K562 (cell line): ENCODE data around the gene SUCLG1. TPM values are rescaled to one million over a fixed set of nuclear protein-coding genes. Genes with fewer than 3 reads are reported as not detected.

Experiments
- ATAC-seq: fragments of 200-7000 bp; cut with Tn5 transposase; 3 replicates; pipeline ENCODE4 v1.9.1; 2020; ENCODE audit warnings: moderate library complexity
- BruUV-seq: library from RNA; stranded (reverse); fragments of 400-500 nt; replicated peaks from 2 replicates; lab custom pipeline; 2021; lab: Mats Ljungman, UMichigan
- CTCF ChIA-PET: fragments of 300-600 bp; formaldehyde crosslinking; extraction: SDS; loops from one replicate; lab custom pipeline; 2021; ENCODE audit warnings: low intra/inter-chr PET ratio; lab: Yijun Ruan, JAX
- POLR2A ChIA-PET: fragments of 300-600, 350-650 bp; sonication (Branson Sonifier 250); formaldehyde crosslinking; extraction: SDS; loops from one replicate; lab custom pipeline; 2021; ENCODE audit warnings: antibody characterized with exemption, inconsistent platforms; lab: Yijun Ruan, JAX
- DNase-seq, 4 experiments: peaks; one replicate each; pipeline versions ENCODE4 v3.0.0 to v3.0.0-alpha.2; 2011 to 2018; ENCODE audit warnings: low spot score in 3 of 4, mixed read lengths in 3 of 4; ENCODE audit errors: extremely low read depth in 1 of 4
- FAIRE-seq: peaks from 2 replicates; lab custom pipeline; 2011; peaks lifted over from hg19 to GRCh38; lab: Jason Lieb, UNC
- H2AFZ ChIP-seq: 2 replicates; pipeline ENCODE4 v1.6.0; 2011; ENCODE audit warnings: low read depth, low read length, control low read depth, inconsistent platforms
- H3K27ac ChIP-seq: fragments of 200-600 bp; 3 replicates; pipeline ENCODE4 v1.8.0; 2011; ENCODE audit warnings: low read depth, mild to moderate bottlenecking, control low read depth, inconsistent platforms, low read length, moderate library complexity, mixed read lengths; ENCODE audit errors: extremely low read depth
- H3K27me3 ChIP-seq, 2 experiments: fragments of 300-600 bp in 1 of 2; 2 replicates in 1 of 2; 3 replicates in 1 of 2; pipeline versions ENCODE4 v1.6.0 to v1.8.0; 2011; ENCODE audit warnings: inconsistent platforms in 2 of 2, low read length in 2 of 2, mild to moderate bottlenecking in 1 of 2, mixed read lengths in 1 of 2, moderate library complexity in 1 of 2; ENCODE audit not compliant: control insufficient read depth in 2 of 2, insufficient read depth in 2 of 2
- H3K36me3 ChIP-seq: fragments of 300-600 bp; 3 replicates; pipeline ENCODE4 v1.8.0; 2011; ENCODE audit warnings: mild to moderate bottlenecking, low read length, inconsistent platforms; ENCODE audit not compliant: control insufficient read depth, insufficient read depth
- H3K4me1 ChIP-seq, 2 experiments: fragments of 200-600 bp in 1 of 2; replicated peaks in 1 of 2; 2 replicates in 1 of 2; 3 replicates in 1 of 2; pipeline versions ENCODE4 v1.5.1 to v1.8.0; 2011; ENCODE audit warnings: inconsistent platforms in 2 of 2, low read length in 2 of 2, mild to moderate bottlenecking in 1 of 2, mixed read lengths in 1 of 2, moderate library complexity in 1 of 2; ENCODE audit not compliant: control insufficient read depth in 2 of 2, insufficient read depth in 2 of 2
- H3K4me2 ChIP-seq: 2 replicates; pipeline ENCODE4 v1.6.1; 2011; ENCODE audit warnings: low read length, control low read depth, inconsistent platforms, mixed read lengths; ENCODE audit not compliant: insufficient read depth
- H3K4me3 ChIP-seq: fragments of 200-600 bp; sonication (generic), shearing (Covaris generic); 2 replicates; pipeline ENCODE4 v1.5.1; 2016; ENCODE audit warnings: control low read depth, inconsistent platforms
- H3K79me2 ChIP-seq: fragments of 200-600 bp; 3 replicates; pipeline ENCODE4 v1.8.0; 2011; ENCODE audit warnings: low read length, inconsistent platforms; ENCODE audit not compliant: control insufficient read depth, insufficient read depth
- H3K9ac ChIP-seq, 2 experiments: 2 replicates each; pipeline versions ENCODE4 v1.6.0 to v1.6.1; 2011; ENCODE audit warnings: low read depth in 2 of 2, low read length in 2 of 2, control low read depth in 1 of 2, inconsistent platforms in 1 of 2, mild to moderate bottlenecking in 1 of 2, mixed read lengths in 1 of 2; ENCODE audit not compliant: insufficient read depth in 1 of 2
- H3K9me1 ChIP-seq: one replicate; pipeline ENCODE4 v1.6.0; 2011; ENCODE audit warnings: inconsistent platforms, mild to moderate bottlenecking, low read length, moderate library complexity; ENCODE audit not compliant: control insufficient read depth, insufficient read depth
- H3K9me3 ChIP-seq: replicated peaks from 2 replicates; pipeline ENCODE4 v1.5.1; 2011; ENCODE audit warnings: low read depth, low read length, inconsistent platforms; ENCODE audit not compliant: control insufficient read depth, insufficient read depth
- H4K20me1 ChIP-seq: replicated peaks from 2 replicates; pipeline ENCODE4 v1.6.1; 2011; ENCODE audit warnings: low read length, inconsistent platforms, mixed read lengths; ENCODE audit not compliant: control insufficient read depth, insufficient read depth
- CGGBP1 ChIP-seq: fragments of 250-450 bp; sonication (Bioruptor Pico); IDR thresholded peaks from 2 replicates; pipeline ENCODE4 v1.9.0; 2021; ENCODE audit warnings: mild to moderate bottlenecking
- HOXB6 ChIP-seq: fragments of 250-450 bp; sonication (Bioruptor Pico); IDR thresholded peaks from 2 replicates; pipeline ENCODE4 v1.5.1; 2022; ENCODE audit warnings: mild to moderate bottlenecking, borderline replicate concordance
- TEAD1 ChIP-seq, 2 experiments: fragments of 450-650 bp in 1 of 2; sonication (generic) in 1 of 2; formaldehyde crosslinking; IDR thresholded peaks; 2 replicates each; pipeline versions ENCODE4 v1.4.0 to v1.8.0; 2020 to 2022; ENCODE audit warnings: mild to moderate bottlenecking in 2 of 2, missing genetic modification reagents in 1 of 2
- ZHX1 ChIP-seq: fragments of 150-350 bp; conservative IDR thresholded peaks from 2 replicates; pipeline ENCODE4 v1.6.1; 2014; ENCODE audit warnings: low read length
- WGBS: fragments of 100-300 bp; shearing (Covaris generic); methylation state at CpG from one replicate; pipeline ENCODE4 v1.1.6; 2016; ENCODE audit warnings: low coverage, mixed read lengths; ENCODE audit not compliant: insufficient coverage; ENCODE audit errors: missing lambda C conversion rate; 5-methylcytosine and 5-hydroxymethylcytosine counted together
- in situ Hi-C: fragments of 300-500 bp; cut with MboI; formaldehyde crosslinking; loops from 4 replicates; pipeline ENCODE4 v1.15.0; 2018; ENCODE audit warnings: inconsistent platforms, mixed read lengths
- intact Hi-C: fragments of 100-400 bp; cut with micrococcal nuclease; formaldehyde crosslinking; loops from 2 replicates; pipeline ENCODE4 v1.14.2; 2022
- polyA plus RNA-seq, 8 experiments: library from polyadenylated mRNA; depleted of rRNA in 4 of 8; stranded (reverse) in 5 of 8; unstranded in 3 of 8; fragments of >200 nt; fragmentation: Nextera tagmentation in 2 of 8; fragmentation: Illumina TruSeq in 1 of 8; extraction: Ambion mirVana in 2 of 8; extraction: Trizol in 1 of 8; gene quantifications; 2 replicates each; pipeline versions ENCODE4 v1.2.1 to v1.2.3, GENCODE V29; 2011 to 2014; ENCODE audit warnings: inconsistent platforms in 1 of 8, missing spikeins in 1 of 8
- total RNA-seq, 7 experiments: library from RNA; depleted of rRNA in 6 of 7; stranded (reverse); fragments of >200 nt in 6 of 7; fragmentation: Illumina TruSeq in 2 of 7; extraction: Trizol in 2 of 7; gene quantifications; 2 replicates each; pipeline versions ENCODE4 v1.2.1 to v1.2.3, GENCODE V29; 2011 to 2021; ENCODE audit warnings: low replicate concordance in 1 of 7

SUCLG1 gene
- total and polyA plus RNA-seq, 9 of the 15 experiments (the other 6 are each of a cell fraction or from before 2014, with no cell fraction given), result 90.5 to 325 (median 115) TPM

GRCh38 chr2:84481702-84482101 lies 22.6 kb upstream of the SUCLG1 start:
- in situ Hi-C loops, result no loop called here
- Histone ChIP-seq H3K4me1 (no peaks in the 10 kb centered on the region), H3K79me2 (no peaks in the 10 kb centered on the region), H3K27ac (no peak overlapping the region), H4K20me1 (no peaks in the 10 kb centered on the region), H3K9ac (no peak overlapping the region), H3K27me3 (peaks cover 0 to 5% of the 10 kb centered on the region in 2 experiments; a peak in 3 of 5 replicates), H3K4me3 (no peak overlapping the region), H3K9me3 (no peaks in the 10 kb centered on the region), H3K9me1 (no peaks in the 10 kb centered on the region), H3K4me2 (no peak overlapping the region), H3K36me3 (no peaks in the 10 kb centered on the region), H2AFZ (no peak overlapping the region)
- WGBS, result 0% methylated on average over 5 of the region's 5 CpGs
- intact Hi-C loops, result no loop called here
- DNase-seq, result no peak
- no TSS peak for BruUV-seq
- TF ChIP-seq CGGBP1 (CRISPR knock-in tag), result no peak
- TF ChIP-seq ZHX1, result no peak
- TF ChIP-seq TEAD1 (CRISPR knock-in tag; IDR thresholded peaks at IDR 0.05), result no peak
- TF ChIP-seq HOXB6 (CRISPR knock-in tag), result no peak
- ChIA-PET POLR2A (interaction anchor here (1.0 kb wide), 1 partner anchor 19 kb away, joined by 4 read pairs; no protein-coding TSS in a partner anchor), CTCF (no interaction called here)
- ATAC-seq, result no peak
- FAIRE-seq, result no peak
